Gastrocnemius medialis (tissue), 4 donors: ENCODE results near the gene SLC17A4. TPM values are rescaled to one million over a fixed set of nuclear protein-coding genes. Genes with fewer than 3 reads are reported as not detected.

Experiments used
- ATAC-seq, 2 donors: fragments of 150-250 bp; one replicate each; pipeline ENCODE4 v1.9.1; 2016
- DNase-seq, 2 donors: peaks; one replicate each; pipeline ENCODE4 v3.0.0-alpha.2; 2019
- H3K27ac ChIP-seq, 4 donors: fragments of 200-600 bp; sonication (generic); 1 replicate in 1 of 4; 2 replicates in 3 of 4; pipeline ENCODE4 v1.5.1; 2016 to 2018; ENCODE audit warnings: mild to moderate bottlenecking in 2 of 4, moderate library complexity in 1 of 4
- H3K27me3 ChIP-seq, 3 donors: fragments of 200-600 bp; sonication (generic) in 2 of 3; 1 replicate in 1 of 3; 2 replicates in 2 of 3; pipeline versions ENCODE4 v1.5.1 to v1.6.0; 2016 to 2019; ENCODE audit warnings: mild to moderate bottlenecking in 1 of 3, moderate library complexity in 1 of 3
- H3K36me3 ChIP-seq, 2 donors: fragments of 200-600 bp; sonication (generic) in 1 of 2; one replicate each; pipeline ENCODE4 v1.5.1; 2017 to 2018
- H3K4me1 ChIP-seq, 2 donors: fragments of 200-600 bp; sonication (generic) in 1 of 2; one replicate each; pipeline ENCODE4 v1.5.1; 2016 to 2017; ENCODE audit warnings: mild to moderate bottlenecking in 2 of 2
- H3K4me3 ChIP-seq, 4 donors: fragments of 200-600 bp; sonication (generic) in 3 of 4; 1 replicate in 1 of 4; 2 replicates in 3 of 4; pipeline ENCODE4 v1.5.1; 2016 to 2019; ENCODE audit warnings: mild to moderate bottlenecking in 2 of 4
- H3K9me3 ChIP-seq, 3 donors: fragments of 200-600 bp; sonication (generic) in 2 of 3; 1 replicate in 1 of 3; 2 replicates in 2 of 3; pipeline ENCODE4 v1.5.1; 2016 to 2019
- POLR2A ChIP-seq, 2 donors: fragments of 450-650 bp; IDR thresholded peaks; one replicate each; pipeline ENCODE4 v1.6.1; 2017; ENCODE audit warnings: antibody characterized with exemption in 2 of 2, mild to moderate bottlenecking in 2 of 2, moderate library complexity in 2 of 2
- in situ Hi-C, 4 donors: fragments of 200-750 bp; cut with MboI; loops; one replicate each; pipeline versions ENCODE4 v1.15.0 to v1.8.0; 2017; ENCODE audit warnings: low sequenced_read_pairs in 4 of 4
- intact Hi-C: fragments of 100-400 bp; cut with DNase I; formaldehyde crosslinking; loops from one replicate; pipeline ENCODE4 v1.15.1; 2023; ENCODE audit warnings: low total_unique reads
- total RNA-seq, 4 donors: library from RNA; depleted of rRNA; stranded (reverse); fragments of >200 nt; gene quantifications; one replicate each; pipeline versions ENCODE4 v1.1.0 to v1.2.3, GENCODE V29; 2016
- TF ChIP-seq, protein P1 (sequence below), 5 experiments: fragments of 450-650 bp in 3 of 5; fragments of 200-600 bp in 2 of 5; sonication (generic) in 2 of 5; IDR thresholded peaks in 4 of 5; conservative IDR thresholded peaks in 1 of 5; 1 replicate in 4 of 5; 2 replicates in 1 of 5; pipeline ENCODE4 v1.5.1; 2016 to 2019; ENCODE audit warnings: antibody characterized with exemption in 5 of 5, mild to moderate bottlenecking in 3 of 5, moderate library complexity in 3 of 5

Gene SLC17A4
- total RNA-seq, 4 donors from 2014 or later = 0.12 TPM; not detected in 3

DNA sequence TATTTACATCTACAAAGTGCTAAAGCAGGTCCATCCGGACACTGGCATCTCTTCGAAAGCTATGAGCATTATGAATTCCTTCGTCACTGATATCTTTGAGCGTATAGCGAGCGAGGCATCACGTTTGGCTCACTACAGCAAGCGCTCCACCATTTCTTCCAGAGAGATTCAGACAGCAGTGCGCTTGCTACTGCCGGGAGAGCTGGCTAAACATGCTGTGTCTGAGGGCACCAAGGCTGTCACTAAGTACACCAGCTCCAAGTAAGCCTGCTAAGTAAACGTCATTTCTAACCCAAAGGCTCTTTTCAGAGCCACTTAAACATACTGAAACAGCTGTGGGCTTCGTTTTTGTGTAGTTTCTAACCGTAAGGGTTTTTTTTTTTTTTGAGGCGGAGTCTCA is 27.5 kb upstream of the SLC17A4 start:
- intact Hi-C loops = loop anchor here (10.0 kb wide), 1 partner anchor 278 kb away; no protein-coding TSS in a partner anchor
- in situ Hi-C loops = loop anchor here in 1 of 4 donors (10.0 kb wide), 1 partner anchor 278 kb away; no protein-coding TSS in a partner anchor
- DNase-seq = no peak
- Histone ChIP-seq H3K36me3 (no peaks in the 10 kb centered on the region), H3K27me3 (no peaks in the 10 kb centered on the region), H3K4me3 (no peak overlapping the region), H3K9me3 (no peaks in the 10 kb centered on the region), H3K4me1 (no peaks in the 10 kb centered on the region), H3K27ac (no peak overlapping the region)
- TF ChIP-seq, protein P1, sequence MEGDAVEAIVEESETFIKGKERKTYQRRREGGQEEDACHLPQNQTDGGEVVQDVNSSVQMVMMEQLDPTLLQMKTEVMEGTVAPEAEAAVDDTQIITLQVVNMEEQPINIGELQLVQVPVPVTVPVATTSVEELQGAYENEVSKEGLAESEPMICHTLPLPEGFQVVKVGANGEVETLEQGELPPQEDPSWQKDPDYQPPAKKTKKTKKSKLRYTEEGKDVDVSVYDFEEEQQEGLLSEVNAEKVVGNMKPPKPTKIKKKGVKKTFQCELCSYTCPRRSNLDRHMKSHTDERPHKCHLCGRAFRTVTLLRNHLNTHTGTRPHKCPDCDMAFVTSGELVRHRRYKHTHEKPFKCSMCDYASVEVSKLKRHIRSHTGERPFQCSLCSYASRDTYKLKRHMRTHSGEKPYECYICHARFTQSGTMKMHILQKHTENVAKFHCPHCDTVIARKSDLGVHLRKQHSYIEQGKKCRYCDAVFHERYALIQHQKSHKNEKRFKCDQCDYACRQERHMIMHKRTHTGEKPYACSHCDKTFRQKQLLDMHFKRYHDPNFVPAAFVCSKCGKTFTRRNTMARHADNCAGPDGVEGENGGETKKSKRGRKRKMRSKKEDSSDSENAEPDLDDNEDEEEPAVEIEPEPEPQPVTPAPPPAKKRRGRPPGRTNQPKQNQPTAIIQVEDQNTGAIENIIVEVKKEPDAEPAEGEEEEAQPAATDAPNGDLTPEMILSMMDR (IDR thresholded peaks at IDR 0.05 in 4 of 5, conservative IDR thresholded peaks at IDR 0.05 in 1 of 5) = no peak
- no peak for TF ChIP-seq POLR2A (IDR thresholded peaks at IDR 0.05)
- no peak for ATAC-seq

DNA sequence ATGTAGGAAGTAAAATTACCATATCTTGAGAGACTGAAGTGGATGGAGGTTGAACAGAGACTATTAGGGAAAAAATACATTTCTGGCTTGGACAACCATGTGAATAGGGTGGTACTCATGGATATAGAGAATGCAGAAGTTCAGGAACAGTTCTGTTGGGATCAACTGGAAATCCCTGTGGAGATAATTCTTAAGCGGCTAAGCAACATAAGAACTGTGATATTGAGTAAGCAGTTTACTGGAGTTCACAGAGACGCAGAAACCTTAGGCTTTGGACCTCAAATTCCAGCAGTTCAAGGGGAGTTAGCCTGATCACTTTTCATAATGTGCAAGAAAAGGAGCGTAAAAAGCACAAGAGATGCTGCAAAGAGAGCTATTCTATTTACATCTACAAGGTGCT is 23.6 kb upstream of the SLC17A4 start:
- intact Hi-C loops = no loop called here
- Histone ChIP-seq H3K4me3 (no peak overlapping the region), H3K4me1 (no peaks in the 10 kb centered on the region), H3K9me3 (no peaks in the 10 kb centered on the region), H3K27me3 (no peaks in the 10 kb centered on the region), H3K36me3 (no peaks in the 10 kb centered on the region), H3K27ac (no peak overlapping the region)
- DNase-seq (no peak), ATAC-seq (no peak)
- TF ChIP-seq POLR2A (IDR thresholded peaks at IDR 0.05) = no peak
- TF ChIP-seq, protein P1 (IDR thresholded peaks at IDR 0.05 in 4 of 5, conservative IDR thresholded peaks at IDR 0.05 in 1 of 5) = no peak
- in situ Hi-C loops = no loop called here

DNA sequence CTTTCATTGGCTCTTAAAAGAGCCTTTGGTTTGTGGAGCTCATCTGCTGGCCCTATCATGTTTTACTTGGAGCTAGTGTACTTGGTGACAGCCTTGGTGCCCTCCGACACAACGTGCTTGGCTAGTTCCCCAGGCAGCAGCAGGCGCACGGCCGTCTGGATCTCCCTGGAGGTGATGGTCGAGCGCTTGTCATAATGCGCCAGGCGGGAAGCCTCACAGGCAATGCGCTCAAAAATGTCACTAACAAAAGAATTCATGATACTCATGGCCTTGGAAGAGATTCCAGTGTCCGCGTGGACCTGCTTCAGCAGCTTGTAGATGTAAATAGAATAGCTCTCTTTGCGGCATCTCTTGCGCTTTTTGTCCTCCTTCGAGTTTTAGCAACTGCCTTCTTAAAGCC is 22.8 kb upstream of the SLC17A4 start:
- TF ChIP-seq, protein P1 (IDR thresholded peaks at IDR 0.05 in 4 of 5, conservative IDR thresholded peaks at IDR 0.05 in 1 of 5) = no peak
- TF ChIP-seq POLR2A (IDR thresholded peaks at IDR 0.05) = no peak
- H3K36me3 ChIP-seq = no peaks in the 10 kb centered on the region
- no peaks in the 10 kb centered on the region for H3K9me3 ChIP-seq
- H3K27ac ChIP-seq = no peak overlapping the region
- no peaks in the 10 kb centered on the region for H3K27me3 ChIP-seq
- no peak for ATAC-seq
- DNase-seq = no peak
- in situ Hi-C loops (no loop called here), intact Hi-C loops (no loop called here)
- H3K4me3 ChIP-seq = no peak overlapping the region
- no peaks in the 10 kb centered on the region for H3K4me1 ChIP-seq

DNA sequence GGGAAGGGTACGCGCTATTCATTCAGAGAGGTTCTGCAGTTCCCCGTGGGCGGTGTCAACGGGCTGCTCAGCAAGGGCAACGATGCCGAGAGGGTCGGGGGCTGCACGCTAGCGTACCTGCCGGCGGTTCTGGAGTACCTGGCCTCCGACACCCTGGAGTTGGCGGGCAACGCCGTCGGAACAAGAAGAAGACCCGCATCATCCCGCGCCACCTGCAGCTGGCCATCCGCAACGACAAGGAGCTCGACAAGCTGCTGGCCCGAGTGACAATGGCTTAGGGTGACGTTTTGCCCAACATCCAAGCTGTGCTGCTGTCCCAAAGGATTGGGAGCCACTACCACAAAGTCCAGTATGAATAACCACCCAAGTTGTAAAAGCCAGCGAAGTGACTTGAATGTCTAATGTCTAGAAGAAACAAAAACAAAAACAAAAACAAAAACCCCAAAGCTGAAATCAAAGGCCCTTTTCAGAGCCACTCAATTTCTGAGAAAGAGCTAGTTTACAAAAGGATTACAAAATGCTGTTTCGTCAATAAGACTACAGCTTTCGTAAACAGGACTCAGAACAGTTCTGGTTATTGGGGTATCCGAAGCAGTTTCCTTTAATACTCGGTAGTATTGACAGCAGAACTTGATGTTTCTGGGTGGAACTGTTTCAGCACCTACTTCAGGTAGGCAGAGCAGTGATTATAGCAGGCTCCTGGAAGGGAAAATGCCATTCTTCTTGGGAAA is 21.9 kb upstream of the SLC17A4 start:
- in situ Hi-C loops (no loop called here), intact Hi-C loops (no loop called here)
- Histone ChIP-seq H3K27me3 (no peaks in the 10 kb centered on the region), H3K4me1 (no peaks in the 10 kb centered on the region), H3K36me3 (no peaks in the 10 kb centered on the region), H3K4me3 (no peak overlapping the region), H3K27ac (no peak overlapping the region), H3K9me3 (no peaks in the 10 kb centered on the region)
- DNase-seq = no peak
- TF ChIP-seq, protein P1 (IDR thresholded peaks at IDR 0.05 in 4 of 5, conservative IDR thresholded peaks at IDR 0.05 in 1 of 5) = no peak
- no peak for TF ChIP-seq POLR2A (IDR thresholded peaks at IDR 0.05)
- no peak for ATAC-seq
